ENCODE measurements around the gene ROR2. TPM values are rescaled to one million over a fixed set of nuclear protein-coding genes. Genes with fewer than 3 reads are reported as not detected.
"Not testable (repeated sequence)": the region's sequence is repeated elsewhere in the genome, so short reads cannot be mapped to it uniquely, and the experiment has no call there.

Gene ROR2
- total RNA-seq, 1 donor from 2014 or later, result 14.9 TPM

- no peak overlapping the region for H3K4me3 Mint-ChIP-seq
- TF ChIP-seq CTCF (conservative IDR thresholded peaks at IDR 0.05), result no peak
- H3K27me3 Mint-ChIP-seq (ENCODE audit: low read depth), result no peaks in the 10 kb centered on the region
- H3K4me1 Mint-ChIP-seq, result peaks cover 9% of the 10 kb centered on the region
- peaks cover 9% of the 10 kb centered on the region for H3K36me3 Mint-ChIP-seq (ENCODE audit: low read depth)
- H3K9me3 Mint-ChIP-seq, result peaks cover 5% of the 10 kb centered on the region
- H3K27ac Mint-ChIP-seq (ENCODE audit: unreplicated experiment), result no peak overlapping the region
- no peak for DNase-seq (ENCODE audit: low read depth, low spot score)
Measured at GRCh38 chr9:91914404-91914803, 35.6 kb downstream of the ROR2 start.

DNA sequence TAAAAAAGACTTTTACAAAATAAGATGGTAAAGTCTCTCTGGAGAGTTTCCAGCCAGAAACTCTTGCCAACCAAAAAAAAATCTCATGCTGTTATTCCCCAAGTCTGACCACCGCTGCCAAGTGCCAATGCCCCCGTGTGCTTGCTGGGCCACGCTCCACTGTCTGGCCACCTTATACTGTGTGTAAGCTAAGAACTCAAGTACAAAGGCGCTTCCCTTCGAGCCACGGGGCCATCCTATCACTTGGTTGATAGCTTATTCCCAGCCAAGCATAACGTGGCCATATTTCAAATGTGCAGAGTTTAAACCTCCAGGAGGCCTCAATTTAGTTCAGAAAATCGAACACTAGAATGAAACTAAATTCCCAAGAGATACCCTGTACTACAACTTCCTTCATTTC is 36.0 kb downstream of the ROR2 start:
- Mint-ChIP-seq H3K27me3 (ENCODE audit: low read depth) (no peaks in the 10 kb centered on the region), H3K4me3 (no peak overlapping the region), H3K9me3 (peaks cover 5% of the 10 kb centered on the region), H3K4me1 (peaks cover 6% of the 10 kb centered on the region), H3K36me3 (ENCODE audit: low read depth) (peaks cover 9% of the 10 kb centered on the region), H3K27ac (ENCODE audit: unreplicated experiment) (no peak overlapping the region)
- DNase-seq (ENCODE audit: low read depth, low spot score), result no peak
- TF ChIP-seq CTCF (conservative IDR thresholded peaks at IDR 0.05), result no peak

DNA sequence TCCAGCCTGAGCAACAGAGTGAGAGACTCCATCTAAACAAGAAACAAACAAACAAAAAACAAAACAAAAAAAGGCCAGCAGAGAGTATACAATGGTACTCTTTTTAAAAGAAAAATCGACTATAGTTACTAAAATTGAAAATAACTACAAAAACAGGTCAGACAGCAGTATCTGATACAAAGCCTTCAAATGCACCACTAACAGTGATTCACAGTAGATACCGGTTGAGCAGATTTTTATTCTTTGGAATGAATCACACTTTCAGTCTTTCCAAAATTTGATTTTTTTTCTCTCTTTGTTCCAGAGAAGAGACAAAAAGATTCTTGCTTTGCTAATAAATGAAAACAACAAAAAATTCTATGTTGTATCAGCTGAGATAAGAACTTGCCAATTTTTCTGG is 36.9 kb downstream of the ROR2 start:
- H3K27me3 Mint-ChIP-seq (ENCODE audit: low read depth), result no peaks in the 10 kb centered on the region
- DNase-seq (ENCODE audit: low read depth, low spot score), result no peak
- peaks cover 5% of the 10 kb centered on the region for H3K9me3 Mint-ChIP-seq
- H3K27ac Mint-ChIP-seq (ENCODE audit: unreplicated experiment), result no peak overlapping the region
- H3K36me3 Mint-ChIP-seq (ENCODE audit: low read depth), result peaks cover 9% of the 10 kb centered on the region
- TF ChIP-seq CTCF (conservative IDR thresholded peaks at IDR 0.05), result no peak
- no peak overlapping the region for H3K4me3 Mint-ChIP-seq
- H3K4me1 Mint-ChIP-seq, result peaks cover 6% of the 10 kb centered on the region

DNA sequence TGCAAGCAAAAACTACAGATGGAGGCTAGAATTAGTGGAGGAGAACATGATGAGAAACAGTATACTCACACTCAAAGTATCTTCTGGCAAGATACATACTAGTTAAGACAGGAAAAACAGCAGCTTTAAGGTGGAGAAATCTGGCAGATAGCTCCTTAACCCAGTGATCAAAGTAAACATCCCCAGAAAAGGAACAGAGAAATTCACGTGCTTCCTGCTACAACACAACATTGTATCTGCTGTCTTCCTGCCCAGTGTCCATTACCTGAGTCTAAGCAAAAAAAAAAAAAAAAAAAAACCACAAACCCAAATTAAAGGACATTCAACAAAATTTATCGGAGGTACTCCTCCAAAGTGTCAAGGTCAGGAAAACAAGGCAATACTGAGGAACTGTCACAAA is 38.4 kb downstream of the ROR2 start:
- DNase-seq (ENCODE audit: low read depth, low spot score), result no peak
- Mint-ChIP-seq H3K27ac (ENCODE audit: unreplicated experiment) (no peak overlapping the region), H3K9me3 (no peaks in the 10 kb centered on the region), H3K27me3 (ENCODE audit: low read depth) (no peaks in the 10 kb centered on the region), H3K4me3 (no peak overlapping the region), H3K36me3 (ENCODE audit: low read depth) (peaks cover 3% of the 10 kb centered on the region), H3K4me1 (peaks cover 17% of the 10 kb centered on the region)
- TF ChIP-seq CTCF (conservative IDR thresholded peaks at IDR 0.05), result no peak

- H3K4me3 Mint-ChIP-seq; DNase-seq (ENCODE audit: low read depth, low spot score); H3K36me3 Mint-ChIP-seq (ENCODE audit: low read depth); H3K9me3 Mint-ChIP-seq; H3K27ac Mint-ChIP-seq (ENCODE audit: unreplicated experiment); H3K27me3 Mint-ChIP-seq (ENCODE audit: low read depth): not testable (repeated sequence)
- peaks cover 22% of the 10 kb centered on the region for H3K4me1 Mint-ChIP-seq
Measured at GRCh38 chr9:91909256-91909655, 40.8 kb downstream of the ROR2 start.

DNA sequence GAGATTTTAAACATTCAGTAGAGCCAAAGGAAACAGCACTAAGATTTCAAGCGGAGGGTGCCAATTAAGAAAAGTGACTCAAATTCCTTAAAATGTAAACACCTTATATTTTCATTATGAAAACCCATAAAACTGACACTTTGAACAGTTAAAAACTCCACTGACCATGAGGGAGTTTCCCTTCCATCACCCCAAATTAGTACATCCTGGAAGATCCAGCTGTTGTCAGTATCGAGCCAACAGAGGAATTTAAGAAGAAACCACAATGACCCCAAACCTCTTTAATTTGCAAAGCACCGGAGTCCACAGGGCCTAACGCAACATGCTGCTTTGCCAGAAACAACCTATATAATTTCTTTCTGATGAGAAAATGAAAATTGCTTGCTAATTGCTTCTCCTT is 41.3 kb downstream of the ROR2 start:
- H3K27me3 Mint-ChIP-seq (ENCODE audit: low read depth), result no peaks in the 10 kb centered on the region
- no peaks in the 10 kb centered on the region for H3K9me3 Mint-ChIP-seq
- TF ChIP-seq CTCF (conservative IDR thresholded peaks at IDR 0.05), result no peak
- no peaks in the 10 kb centered on the region for H3K36me3 Mint-ChIP-seq (ENCODE audit: low read depth)
- no peak overlapping the region for H3K4me3 Mint-ChIP-seq
- H3K4me1 Mint-ChIP-seq, result peaks cover 22% of the 10 kb centered on the region
- DNase-seq (ENCODE audit: low read depth, low spot score), result no peak
- no peak overlapping the region for H3K27ac Mint-ChIP-seq (ENCODE audit: unreplicated experiment)

Data from neural crest cell (in vitro differentiated cells).